ENCODE data around the gene SCYL1. TPM values are rescaled to one million over a fixed set of nuclear protein-coding genes. Genes with fewer than 3 reads are reported as not detected.

Gene SCYL1
- total RNA-seq, result 10 to 100 TPM; 81.2 to 82.5 TPM
- polyA plus RNA-seq (ENCODE audit: insufficient read length in 6 of 6), result 10 to 100 TPM; 51.7 to 71.5 (median 59.4) TPM
- long read RNA-seq, donor 1, transcript SCYL1-213 (1 exons, 856 nt), result major isoform, 37 of 47 reads
- long read RNA-seq, donor 1, partial matches to known transcripts, result 5 of 47 reads
- long read RNA-seq, donor 1, other reads (novel, unspliced or antisense), result 0 of 47 reads
- long read RNA-seq, donor 2, transcript SCYL1-213 (1 exons, 856 nt), result major isoform, 20 of 259 reads
- long read RNA-seq, donor 2, partial matches to known transcripts, result 225 of 259 reads
- long read RNA-seq, donor 2, other reads (novel, unspliced or antisense), result 13 of 259 reads
- long read RNA-seq, donor 3, transcript SCYL1-213 (1 exons, 856 nt), result major isoform, 17 of 31 reads
- long read RNA-seq, donor 3, transcript SCYL1-201 (18 exons, 2,642 nt), result minor isoform, 7 of 31 reads
- long read RNA-seq, donor 3, partial matches to known transcripts, result 5 of 31 reads
- long read RNA-seq, donor 3, other reads (novel, unspliced or antisense), result 0 of 31 reads
- long read RNA-seq, donor 4, partial matches to known transcripts, result 14 of 23 reads
- long read RNA-seq, donor 4, other reads (novel, unspliced or antisense), result 5 of 23 reads
- long read RNA-seq, donor 5, transcript SCYL1-213 (1 exons, 856 nt), result major isoform, 19 of 27 reads
- long read RNA-seq, donor 5, partial matches to known transcripts, result 5 of 27 reads
- long read RNA-seq, donor 5, other reads (novel, unspliced or antisense), result 0 of 27 reads
- long read RNA-seq, donor 6, transcript SCYL1-213 (1 exons, 856 nt), result major isoform, 16 of 21 reads
- long read RNA-seq, donor 6, partial matches to known transcripts, result 0 of 21 reads
- long read RNA-seq, donor 6, other reads (novel, unspliced or antisense), result 0 of 21 reads
- long read RNA-seq, donor 7, transcript SCYL1-201 (18 exons, 2,642 nt), result minor isoform, 8 of 65 reads
- long read RNA-seq, donor 7, transcript SCYL1-213 (1 exons, 856 nt), result major isoform, 14 of 65 reads
- long read RNA-seq, donor 7, partial matches to known transcripts, result 36 of 65 reads
- long read RNA-seq, donor 7, other reads (novel, unspliced or antisense), result 5 of 65 reads
- long read RNA-seq, donor 8, transcript SCYL1-213 (1 exons, 856 nt), result major isoform, 16 of 358 reads
- long read RNA-seq, donor 8, transcript SCYL1-201 (18 exons, 2,642 nt), result minor isoform, 8 of 358 reads
- long read RNA-seq, donor 8, partial matches to known transcripts, result 269 of 358 reads
- long read RNA-seq, donor 8, other reads (novel, unspliced or antisense), result 64 of 358 reads
- long read RNA-seq, donor 9, partial matches to known transcripts, result 0 of 2 reads
- long read RNA-seq, donor 9, other reads (novel, unspliced or antisense), result 0 of 2 reads
- long read RNA-seq, donor 10, transcript SCYL1-203 (18 exons, 2,583 nt), result major isoform, 7 of 25 reads
- long read RNA-seq, donor 10, partial matches to known transcripts, result 9 of 25 reads
- long read RNA-seq, donor 10, other reads (novel, unspliced or antisense), result 5 of 25 reads
- long read RNA-seq, donor 11, transcript SCYL1-213 (1 exons, 856 nt), result major isoform, 38 of 149 reads
- long read RNA-seq, donor 11, transcript SCYL1-201 (18 exons, 2,642 nt), result minor isoform, 5 of 149 reads
- long read RNA-seq, donor 11, partial matches to known transcripts, result 104 of 149 reads
- long read RNA-seq, donor 11, other reads (novel, unspliced or antisense), result 0 of 149 reads
- long read RNA-seq, donor 12, transcript SCYL1-213 (1 exons, 856 nt), result major isoform, 14 of 19 reads
- long read RNA-seq, donor 12, partial matches to known transcripts, result 0 of 19 reads
- long read RNA-seq, donor 12, other reads (novel, unspliced or antisense), result 0 of 19 reads

- ATAC-seq (peak; percentile 94), DNase-seq (peak; percentile 61 to 95 (median 86))
- H3K9me3 ChIP-seq, result no peaks in the 10 kb centered on the region
- peaks cover 16 to 46% of the 10 kb centered on the region in 2 donors for H3K4me1 ChIP-seq
- intact Hi-C loops (cut with DNase I), result no loop called here
- H3K27me3 ChIP-seq, result no peaks in the 10 kb centered on the region
- H3K27ac ChIP-seq, result peak within 1 kb of the TSS; percentile 82 to 84
- TF ChIP-seq CTCF (IDR thresholded peaks at IDR 0.05), result no peak
- H3K36me3 ChIP-seq, result peaks cover 0 to 33% of the 10 kb centered on the region in 2 donors
- H3K4me3 ChIP-seq, result peak within 1 kb of the TSS; percentile 71 to 99
These were observed at the start of gene SCYL1 for GRCh38 chr11:65524741-65525545. SCYL1 (plus strand) TSS chr11:65525083; CDS start chr11:65525154, 71 bp downstream.

GRCh38 chr11:65476632-65477148, 48.2 kb upstream of the SCYL1 start:
- intact Hi-C loops (cut with DNase I), result no loop called here
- H3K4me1 ChIP-seq, result peaks cover 19 to 82% of the 10 kb centered on the region in 2 donors

GRCh38 chr11:65477149-65477965, 47.5 kb upstream of the SCYL1 start:
- Histone ChIP-seq H3K4me3 (peak overlapping the region; percentile 67 to 77), H3K36me3 (no peaks in the 10 kb centered on the region), H3K27ac (peak overlapping the region; percentile 99), H3K27me3 (no peaks in the 10 kb centered on the region), H3K9me3 (no peaks in the 10 kb centered on the region), H3K4me1 (peaks cover 17 to 82% of the 10 kb centered on the region in 2 donors)
- peak; percentile 88 for ATAC-seq
- TF ChIP-seq CTCF (IDR thresholded peaks at IDR 0.05), result no peak
- DNase-seq, result peak; percentile 90 to 99 (median 97)
- intact Hi-C loops (cut with DNase I), result no loop called here

More at GRCh38 chr11:65476632-65477148, 48.2 kb upstream of the SCYL1 start:
- H3K4me3 ChIP-seq, result peak overlapping the region; percentile 67 to 77
- H3K36me3 ChIP-seq, result no peaks in the 10 kb centered on the region
- TF ChIP-seq CTCF (IDR thresholded peaks at IDR 0.05), result no peak
- peak overlapping the region; percentile 99 for H3K27ac ChIP-seq
- no peaks in the 10 kb centered on the region for H3K27me3 ChIP-seq
- ATAC-seq (no peak), DNase-seq (no peak)
- H3K9me3 ChIP-seq, result no peaks in the 10 kb centered on the region

All from left lung (tissue), 14 donors.